ENCODE results near the gene DGKI.
A peak's percentile ranks its signal among the peaks of the same experiment; 100 is the strongest.

The DGKI gene

DNA sequence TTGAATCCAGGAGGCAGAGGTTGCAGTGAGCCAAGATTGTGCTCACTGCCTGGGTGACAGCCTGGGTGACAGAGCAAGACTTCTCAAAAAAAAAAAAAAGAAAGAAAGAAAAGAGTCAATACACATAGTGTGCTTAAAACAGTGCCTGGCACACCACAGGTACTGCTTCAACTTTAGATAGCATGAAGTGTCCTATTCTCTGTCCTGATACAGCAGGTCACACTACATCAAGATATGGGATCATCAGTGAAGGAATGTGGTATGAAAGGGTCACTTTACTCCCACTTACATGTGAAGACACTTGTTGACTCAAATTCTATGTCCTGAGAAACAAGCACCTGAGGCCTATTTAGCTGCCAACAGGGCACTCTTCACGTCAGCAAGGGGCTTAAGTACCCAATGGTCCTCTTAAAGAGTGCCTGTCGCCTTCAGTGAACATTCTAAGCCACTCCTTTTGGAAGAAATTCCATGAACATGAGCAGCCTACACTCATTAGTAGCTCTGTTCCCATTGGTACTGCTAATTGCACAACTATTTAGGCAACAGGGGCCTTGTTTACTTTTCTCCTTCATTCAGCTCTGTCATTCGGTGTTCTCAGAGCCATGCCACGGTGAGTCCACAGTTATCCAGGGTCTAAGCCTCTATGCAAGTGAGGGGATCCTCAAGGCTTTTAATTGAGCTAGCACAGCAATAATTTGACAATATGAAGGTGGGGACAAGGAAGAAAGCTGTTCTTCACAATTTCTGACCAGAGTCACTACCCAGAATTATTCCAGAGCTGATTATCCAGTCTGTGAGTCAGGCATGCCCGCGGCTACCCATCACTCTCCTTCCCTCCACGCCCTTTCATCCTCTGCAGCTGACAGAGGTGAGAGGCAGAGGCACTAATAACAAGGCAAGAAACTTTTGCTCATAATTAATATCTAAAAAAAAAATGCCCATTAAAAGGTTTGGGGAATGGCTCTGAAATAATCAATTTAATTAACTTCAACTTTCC is 446.6 kb downstream of the DGKI start:
- DNase-seq, result peak; percentile 63

- DNase-seq, result no peak
Measured at GRCh38 chr7:137396051-137396450, 450.7 kb downstream of the DGKI start.

DNA sequence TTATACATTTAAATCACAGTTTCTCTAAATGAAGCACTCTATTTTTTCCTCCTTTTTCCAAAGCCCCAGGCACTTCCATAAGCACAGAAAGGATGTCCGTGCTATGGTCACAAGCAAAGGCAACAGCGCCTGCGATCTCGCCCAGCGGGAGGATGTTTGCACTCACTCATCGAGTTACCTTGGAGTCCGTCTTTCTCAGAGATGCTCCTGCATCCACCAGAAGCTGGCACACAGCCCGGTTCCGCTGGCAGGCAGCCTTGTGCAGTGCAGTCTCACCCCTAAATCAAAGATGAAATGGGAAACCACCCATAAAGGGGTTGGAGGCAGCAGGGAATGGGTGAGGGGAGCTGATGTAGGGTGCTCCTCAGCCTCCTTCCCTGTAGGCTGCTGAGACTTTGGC is 451.4 kb downstream of the DGKI start:
- DNase-seq, result no peak

GRCh38 chr7:137393570-137393969 is 453.2 kb downstream of the DGKI start:
- DNase-seq, result no peak

- no peak for DNase-seq
Measured at GRCh38 chr7:137390076-137390475, 456.7 kb downstream of the DGKI start.

DNA sequence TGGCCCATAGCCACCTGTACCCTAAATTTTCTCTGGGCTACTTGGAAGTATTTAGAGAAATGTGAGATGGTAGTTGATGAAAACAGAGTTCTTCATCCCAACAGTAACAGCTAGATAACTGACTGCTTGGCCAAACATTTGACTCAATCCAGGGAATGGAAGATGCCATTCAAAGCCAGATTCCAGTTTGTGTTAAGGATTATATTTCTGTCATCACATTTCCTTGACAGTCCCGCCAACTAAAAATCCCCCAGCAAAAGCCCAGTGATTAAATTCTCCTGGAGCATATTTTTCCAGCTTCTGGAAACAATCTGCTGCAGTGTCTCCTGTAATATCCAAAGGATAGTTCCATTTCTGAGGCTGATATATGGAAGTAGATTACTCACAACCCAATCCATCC is 457.9 kb downstream of the DGKI start:
- peak; percentile 41 for DNase-seq

DNA sequence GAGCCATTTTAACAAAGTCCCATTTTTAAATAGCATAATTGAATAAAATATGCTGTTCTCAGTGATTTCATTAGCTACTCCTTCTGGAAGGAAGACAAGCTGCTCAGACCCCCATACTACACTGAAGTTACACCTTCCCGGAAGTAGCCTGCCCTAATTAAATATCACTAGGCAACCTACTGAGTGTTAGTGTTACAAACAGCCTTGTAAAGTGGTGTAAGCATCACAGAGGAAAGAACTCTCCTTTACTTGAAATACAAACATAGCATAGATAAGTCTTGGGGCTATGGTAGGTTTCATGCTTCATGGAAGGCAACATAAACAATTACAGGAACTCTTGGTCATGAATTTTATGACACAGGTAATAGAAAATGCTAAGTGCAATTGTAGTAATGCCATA is 459.8 kb downstream of the DGKI start:
- DNase-seq, result no peak

DNA sequence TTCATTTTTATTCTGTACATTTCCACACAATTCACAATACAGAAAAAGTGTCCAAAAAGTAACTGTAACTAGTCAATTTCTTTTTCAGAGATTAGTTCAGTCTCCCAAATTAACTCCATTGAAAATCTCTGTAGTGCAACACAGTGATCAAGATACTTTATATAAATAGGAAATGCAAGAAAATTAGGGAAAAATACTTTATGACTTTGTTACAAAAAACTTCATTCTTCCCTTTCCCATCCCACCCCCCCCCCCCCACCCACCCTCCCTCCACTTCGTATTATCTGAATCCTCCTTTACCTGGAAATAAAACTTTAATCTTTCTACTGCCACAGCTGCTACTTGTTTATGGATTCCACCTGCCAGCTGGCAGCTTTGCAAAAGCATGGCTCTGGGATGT is 465.7 kb downstream of the DGKI start:
- DNase-seq, result no peak

GRCh38 chr7:137373507-137373906 is 473.3 kb downstream of the DGKI start:
- no peak for DNase-seq

- no peak for DNase-seq
Measured at GRCh38 chr7:137371616-137372015, 475.2 kb downstream of the DGKI start.

- DNase-seq, result no peak
Measured at GRCh38 chr7:137366995-137367394, 479.8 kb downstream of the DGKI start.

DNA sequence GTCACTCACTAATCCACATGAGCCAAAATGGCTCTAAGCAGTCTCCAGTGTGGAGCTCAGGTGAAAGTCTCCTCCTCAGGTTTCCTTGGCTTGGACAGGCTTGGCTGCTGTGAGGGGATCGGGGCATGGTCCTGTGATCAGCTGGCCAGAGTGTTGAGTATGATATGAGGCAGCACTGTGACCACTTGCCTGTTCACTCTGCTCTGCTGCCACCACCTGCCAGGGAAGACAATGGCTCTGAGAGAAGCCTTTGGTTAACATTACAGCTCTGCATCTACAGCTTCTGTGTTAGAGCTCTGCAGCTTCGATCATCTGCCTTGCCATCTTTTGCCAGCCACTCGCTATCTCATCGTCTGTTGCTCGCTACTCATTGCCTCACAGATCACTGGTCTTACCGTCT is 483.1 kb downstream of the DGKI start:
- no peak for DNase-seq

DNA sequence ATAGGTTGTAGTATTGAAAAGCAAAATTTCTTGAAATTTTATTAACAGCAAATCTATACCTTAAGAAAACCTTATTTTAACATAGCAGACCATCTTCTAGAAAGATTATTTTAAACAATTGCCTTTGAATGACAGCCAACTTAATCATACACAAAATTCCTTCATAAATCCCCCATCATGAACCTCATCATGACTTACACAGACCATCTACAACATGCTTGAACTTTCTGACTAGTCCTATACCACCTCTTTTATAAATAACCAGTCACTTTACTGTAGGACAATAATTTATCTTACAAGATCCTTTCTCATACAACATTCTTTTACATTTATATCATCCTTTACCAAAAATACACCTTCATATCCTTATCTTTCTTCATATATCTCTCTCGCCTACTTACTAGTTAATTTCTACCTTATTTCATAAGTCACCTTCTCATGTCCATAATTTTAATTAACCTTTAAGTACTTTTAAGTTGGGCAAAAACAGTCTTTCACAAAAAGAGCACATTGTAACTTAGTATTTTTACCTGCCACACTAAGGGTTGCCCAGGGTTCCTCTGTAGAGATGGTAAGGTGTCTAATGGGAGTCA is 486.6 kb downstream of the DGKI start:
- DNase-seq, result peak; percentile 10

DNA sequence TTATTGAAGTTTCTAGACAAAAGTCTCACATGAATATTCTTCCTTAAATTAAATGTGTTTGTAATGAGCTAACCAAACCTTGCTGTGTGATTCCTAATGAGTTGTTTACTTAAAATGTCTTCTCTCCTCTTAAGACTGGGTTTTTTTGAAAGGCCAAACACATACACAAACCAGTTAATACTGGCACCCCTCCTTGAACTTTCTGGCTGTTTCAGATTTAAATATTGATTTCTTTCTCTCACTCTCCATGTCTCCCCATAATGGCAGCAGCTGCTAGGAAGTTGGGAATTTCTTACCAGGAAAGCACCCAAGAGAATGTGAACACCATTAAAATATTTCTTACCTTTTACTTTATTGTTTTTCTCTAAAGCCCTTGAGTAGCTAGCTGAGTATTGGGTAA is 491.8 kb downstream of the DGKI start:
- no peak for DNase-seq

DNA sequence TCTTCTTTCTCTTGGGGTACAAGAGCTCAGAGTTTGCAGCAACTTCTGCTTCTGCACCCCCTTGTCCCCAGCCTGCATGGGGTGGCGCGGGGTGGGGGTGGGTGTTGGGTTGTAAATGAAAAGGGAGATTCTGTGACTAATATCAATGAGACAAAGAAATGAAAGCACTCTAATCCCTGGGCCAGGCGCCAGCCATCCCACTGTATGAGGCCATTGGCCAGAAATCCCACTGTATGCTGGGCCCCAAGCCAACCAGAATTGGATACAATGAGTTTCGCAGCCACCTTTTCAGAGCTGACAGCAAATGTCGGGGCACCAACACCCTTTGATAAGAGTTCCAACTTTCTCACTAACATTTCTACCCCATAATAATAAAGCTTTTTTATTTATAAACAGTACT is 492.4 kb downstream of the DGKI start:
- DNase-seq, result peak; percentile 53

DNA sequence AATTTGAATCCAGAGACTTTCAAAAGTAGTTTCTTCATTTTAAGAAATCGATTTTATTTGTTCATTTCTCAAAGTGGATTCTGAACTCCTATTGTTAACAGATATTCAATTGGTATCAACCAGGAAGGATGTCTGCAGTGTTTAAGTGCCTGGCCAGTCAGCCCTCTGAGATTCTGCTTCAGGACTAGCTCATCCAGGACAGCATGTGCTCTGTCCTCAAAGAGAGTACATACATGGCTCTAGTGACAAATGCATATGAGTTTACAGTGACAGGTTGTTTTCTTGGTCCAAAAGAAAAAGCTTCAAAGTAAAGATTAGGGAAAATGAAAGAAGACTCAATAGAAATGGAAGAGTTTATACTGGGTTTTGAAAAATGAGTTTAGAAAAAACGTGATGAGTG is 494.8 kb downstream of the DGKI start:
- no peak for DNase-seq

DNA sequence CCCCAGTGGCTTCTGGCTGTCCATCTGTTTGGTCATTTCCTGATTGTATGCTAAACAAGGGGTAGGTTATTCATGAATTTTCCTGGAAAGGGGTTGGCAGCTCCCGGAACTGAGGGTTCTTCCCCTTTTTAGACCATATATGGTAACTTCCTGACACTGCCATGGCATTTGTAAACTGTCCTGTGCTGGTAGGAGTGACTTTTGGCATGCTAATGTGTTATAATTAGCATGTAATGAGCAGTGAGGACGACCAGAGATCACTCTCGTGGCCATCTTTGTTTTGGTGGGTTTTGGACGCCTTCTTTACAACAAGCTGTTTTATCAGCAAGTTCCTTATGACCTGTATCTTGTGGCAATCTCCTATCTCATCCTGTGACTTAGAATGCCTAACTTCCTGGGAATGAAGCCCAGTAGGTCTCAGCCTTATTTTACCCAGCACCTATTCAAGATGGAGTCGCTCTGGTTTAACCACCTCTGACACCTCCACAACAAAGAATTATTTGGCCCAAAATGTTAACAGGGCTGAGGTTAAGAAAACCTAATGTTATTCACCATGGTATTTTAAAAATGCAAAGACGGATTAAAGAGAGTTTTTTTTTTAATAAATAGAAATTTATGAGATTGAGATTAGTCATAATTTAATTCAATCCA is 500.9 kb downstream of the DGKI start:
- no peak for DNase-seq

GRCh38 chr7:137343281-137343841 is 503.4 kb downstream of the DGKI start, which contains the start of gene PTN:
TSS of gene PTN (minus strand) at chr7:137343733. CDS start at chr7:137254973, 88,760 bp downstream.
- peak; percentile 79 for DNase-seq

DNA sequence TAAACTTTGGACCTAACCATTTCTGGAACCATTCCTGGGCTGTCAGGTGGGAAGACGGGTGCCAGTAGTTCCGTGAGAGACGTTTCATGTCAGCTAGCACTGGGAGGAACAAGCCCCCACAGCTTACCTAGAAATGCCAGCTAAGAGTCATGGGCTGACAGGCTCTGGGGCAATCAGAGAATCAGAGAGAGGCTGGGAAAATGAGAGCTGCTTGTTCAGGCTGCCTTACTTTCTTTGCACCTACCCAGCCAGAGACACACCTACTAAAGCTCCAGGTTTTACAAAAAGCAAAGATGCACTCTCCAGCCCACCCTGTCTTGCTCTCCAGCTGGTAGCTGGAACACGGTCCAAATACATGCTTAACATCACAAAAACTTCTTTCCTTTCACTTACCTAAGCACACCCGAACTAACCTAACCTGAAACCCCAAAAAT is 503.9 kb downstream of the DGKI start:
- DNase-seq, result no peak

DNA sequence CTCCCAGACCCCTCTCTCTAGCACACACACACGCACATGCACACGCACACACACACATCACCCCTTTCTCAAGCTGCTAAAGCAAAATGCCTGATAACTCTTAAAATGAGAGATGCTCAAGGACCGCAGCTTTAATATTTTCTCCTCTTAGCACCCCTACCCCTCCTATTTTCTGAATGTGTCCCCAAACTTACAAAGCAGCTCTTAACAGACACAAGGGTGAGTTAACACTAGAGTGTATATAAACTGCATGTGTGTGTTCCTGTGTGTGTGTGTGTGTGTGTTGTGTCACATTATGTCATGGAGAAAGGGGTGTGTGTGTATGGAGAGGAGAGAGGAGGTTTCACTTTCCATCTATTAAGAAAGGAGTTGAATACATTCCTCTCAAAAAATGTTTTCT is 504.5 kb downstream of the DGKI start:
- no peak for DNase-seq

- no peak for DNase-seq
Measured at GRCh38 chr7:137337902-137338301, 508.9 kb downstream of the DGKI start.

DNA sequence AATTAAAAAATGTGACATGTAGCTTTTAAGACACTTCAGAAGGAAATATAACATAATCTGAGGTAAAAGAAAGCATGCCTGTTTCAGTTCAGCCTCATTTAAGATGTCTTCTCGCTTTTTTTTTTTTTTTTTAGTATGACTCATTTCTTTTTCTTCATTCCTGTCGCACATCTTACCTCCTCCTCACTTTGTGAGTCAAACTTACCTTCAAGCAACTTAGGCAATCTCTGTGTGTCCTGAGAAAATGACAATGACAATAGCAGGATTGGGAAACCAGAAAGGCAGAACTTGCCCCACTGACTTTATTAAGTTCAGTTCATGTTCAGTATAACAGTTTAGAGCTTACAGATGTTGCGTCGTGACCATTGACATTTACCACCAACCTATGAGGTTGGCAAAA is 511.0 kb downstream of the DGKI start:
- DNase-seq, result no peak

DNA sequence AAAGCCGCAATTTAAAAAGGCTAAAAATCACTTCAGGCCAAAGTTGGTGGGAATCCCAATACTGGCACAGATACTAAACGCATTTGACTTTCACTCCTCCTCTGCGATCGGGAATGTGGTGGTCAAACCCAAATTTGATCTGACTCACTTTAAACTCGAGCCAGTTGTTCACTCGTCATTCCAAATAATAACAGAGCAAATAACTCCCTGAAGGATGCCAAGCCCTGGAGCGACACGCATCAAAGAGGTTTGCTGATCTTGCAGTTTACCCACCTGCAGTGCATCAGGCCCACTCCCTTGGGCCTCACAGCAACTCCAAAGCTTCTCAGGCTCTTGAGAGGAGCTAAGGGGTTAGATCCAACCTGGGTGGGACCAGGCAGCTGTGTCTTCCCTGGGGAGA is 515.4 kb downstream of the DGKI start:
- DNase-seq, result no peak
